ENCODE measurements around the gene KLHDC7B.
A peak's percentile ranks its signal among the peaks of the same experiment; 100 is the strongest.

Gene KLHDC7B

DNA sequence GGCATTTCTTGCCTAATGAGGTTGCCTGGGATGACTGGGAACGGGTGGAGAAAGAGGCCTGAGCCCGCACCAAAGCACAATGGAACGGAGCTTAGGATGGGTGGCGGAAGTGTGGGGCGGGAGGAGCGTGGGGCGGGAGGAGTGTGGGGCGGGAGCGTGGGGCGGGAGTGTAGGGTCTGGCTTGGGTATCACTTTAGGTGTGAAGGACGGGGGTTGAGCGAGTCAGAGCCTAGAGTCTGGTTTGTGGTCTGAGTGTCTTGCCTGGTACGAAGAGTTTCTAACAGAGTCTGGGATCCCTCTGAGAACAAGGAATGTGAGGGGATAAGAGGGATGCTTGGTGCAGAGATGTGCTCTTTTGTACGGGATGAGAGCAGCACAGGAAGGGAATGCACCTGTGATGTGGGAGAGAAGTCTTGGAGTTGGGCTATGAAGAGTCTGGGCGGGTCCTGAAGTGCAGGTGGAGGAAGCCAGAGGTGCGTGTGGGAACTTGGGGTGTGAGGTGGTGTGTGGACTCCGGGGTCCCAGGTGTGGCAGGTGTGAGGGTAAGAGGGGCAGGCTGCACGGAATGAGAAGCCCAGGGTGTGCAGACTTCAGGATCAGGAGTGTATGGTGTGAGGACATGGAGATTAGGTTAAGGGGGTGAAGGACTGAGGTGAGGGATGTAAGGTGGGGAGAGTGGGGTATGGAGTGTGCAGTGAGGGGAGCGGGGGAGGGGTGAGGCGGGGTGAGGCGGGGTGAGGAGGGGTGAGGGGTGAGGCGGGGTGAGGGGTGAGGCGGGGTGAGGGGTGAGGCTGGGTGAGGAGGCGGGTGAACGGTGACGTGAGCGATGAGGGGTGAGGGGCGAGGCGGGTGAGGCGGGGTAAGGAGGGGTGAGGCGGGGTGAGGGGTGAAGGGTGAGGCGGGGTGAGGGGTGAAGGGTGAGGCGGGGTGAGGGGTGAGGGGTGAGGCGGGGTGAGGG is 16.0 kb downstream of the KLHDC7B start:
- Mint-ChIP-seq H3K9me3 (no peaks in the 10 kb centered on the region), H3K4me3 (peak overlapping the region; percentile 66), H3K27me3 (no peaks in the 10 kb centered on the region), H3K27ac (peak overlapping the region; percentile 54), H3K4me1 (peaks cover 16% of the 10 kb centered on the region), H3K36me3 (no peaks in the 10 kb centered on the region)
- no peak for DNase-seq (ENCODE audit: low spot score in 2 of 2)
- no peak for ATAC-seq (ENCODE audit: low read depth)

DNA sequence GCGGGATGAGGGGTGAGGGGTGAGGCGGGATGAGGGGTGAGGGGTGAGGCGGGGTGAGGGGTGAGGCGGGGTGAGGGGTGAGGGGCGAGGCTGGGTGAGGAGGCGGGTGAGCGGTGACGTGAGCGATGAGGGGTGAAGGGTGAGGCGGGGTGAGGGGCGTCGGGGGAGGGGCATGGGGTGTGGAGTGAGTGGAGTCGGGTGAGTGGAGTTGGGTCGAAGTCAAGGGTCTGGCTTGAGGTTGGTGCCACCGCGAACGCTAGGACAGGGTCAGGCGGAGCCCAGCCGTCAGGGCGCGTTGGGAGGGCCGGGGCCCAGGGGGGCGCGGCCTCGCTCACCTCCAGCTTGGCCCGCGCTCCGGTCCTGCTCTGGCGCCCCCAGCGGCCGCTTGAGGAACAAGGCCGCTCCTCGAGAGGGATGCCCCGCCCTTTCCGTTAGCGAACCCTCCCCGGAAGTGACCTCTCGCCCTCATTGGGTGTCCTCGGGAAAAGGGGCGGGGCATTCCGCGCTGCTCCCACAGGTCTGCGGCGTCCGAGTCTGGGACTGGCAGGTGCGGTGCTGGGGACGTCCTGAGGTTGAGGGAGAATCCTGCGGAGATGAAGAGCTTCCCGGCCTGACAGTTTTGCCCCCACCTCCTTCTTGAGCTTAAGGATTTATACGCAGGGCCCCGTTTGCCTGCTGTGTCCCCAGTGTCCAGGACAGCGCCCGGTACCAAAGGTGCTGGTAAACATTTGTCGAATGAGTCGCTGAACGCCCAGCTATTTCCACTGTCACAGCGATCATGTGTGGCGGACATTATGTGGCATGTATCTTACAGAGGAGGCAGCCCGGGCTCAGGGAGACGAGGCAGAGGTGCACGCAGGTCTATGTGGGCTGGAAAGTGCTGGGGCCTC is 17.1 kb downstream of the KLHDC7B start, which contains the start of gene SYCE3:
TSS of gene SYCE3 (minus strand) at position 397 of the 890 bp plus-strand sequence. CDS start 6,514 bp downstream, outside the sequence.
- Mint-ChIP-seq H3K36me3 (no peaks in the 10 kb centered on the region), H3K4me3 (peak within 1 kb of the TSS; percentile 89), H3K27ac (peak within 1 kb of the TSS; percentile 85), H3K27me3 (no peaks in the 10 kb centered on the region), H3K4me1 (peaks cover 16% of the 10 kb centered on the region), H3K9me3 (no peaks in the 10 kb centered on the region)
- ATAC-seq (ENCODE audit: low read depth) (peak; percentile 90), DNase-seq (ENCODE audit: low spot score in 2 of 2) (peak; percentile 98)

DNA sequence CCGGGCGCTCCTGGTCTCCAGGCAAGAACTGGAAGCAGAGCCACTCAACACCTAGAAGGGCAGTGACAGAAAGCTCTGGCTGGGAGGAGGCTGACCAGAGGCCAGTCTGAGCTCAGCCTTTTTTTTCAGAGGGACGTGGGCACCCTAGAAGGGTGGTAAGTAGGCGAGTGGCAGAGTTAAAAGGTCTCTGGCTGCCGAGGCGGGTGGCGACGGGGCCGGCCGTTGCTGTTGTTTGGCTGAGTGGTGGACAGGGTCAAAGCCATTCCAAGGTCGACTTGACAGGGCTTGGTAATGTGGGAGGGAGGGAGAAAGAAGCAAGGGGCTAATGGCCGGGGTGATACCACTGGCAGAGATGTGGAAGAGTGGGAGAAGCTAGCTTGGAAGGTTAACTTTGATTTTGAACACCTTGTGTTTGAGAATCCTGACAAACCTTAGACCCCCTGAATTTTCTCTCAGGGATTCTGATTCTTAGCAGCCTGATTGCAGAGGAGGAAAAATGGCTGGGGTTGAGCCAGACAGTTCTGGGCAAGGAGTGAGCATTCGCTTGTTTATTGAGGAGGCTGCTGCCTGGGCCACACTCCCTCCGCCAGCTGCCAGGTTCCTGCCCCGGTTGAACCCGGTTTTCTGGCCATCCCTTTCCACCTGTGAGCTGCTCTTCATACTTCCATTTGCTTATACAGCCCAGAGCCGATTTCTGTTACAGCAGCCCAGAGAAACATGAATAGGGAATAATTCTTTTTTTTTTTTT is 17.9 kb downstream of the KLHDC7B start:
- Mint-ChIP-seq H3K4me3 (peak overlapping the region; percentile 89), H3K27ac (peak overlapping the region; percentile 85), H3K4me1 (peaks cover 16% of the 10 kb centered on the region), H3K9me3 (no peaks in the 10 kb centered on the region), H3K27me3 (no peaks in the 10 kb centered on the region), H3K36me3 (no peaks in the 10 kb centered on the region)
- no peak for ATAC-seq (ENCODE audit: low read depth)
- no peak for DNase-seq (ENCODE audit: low spot score in 2 of 2)

DNA sequence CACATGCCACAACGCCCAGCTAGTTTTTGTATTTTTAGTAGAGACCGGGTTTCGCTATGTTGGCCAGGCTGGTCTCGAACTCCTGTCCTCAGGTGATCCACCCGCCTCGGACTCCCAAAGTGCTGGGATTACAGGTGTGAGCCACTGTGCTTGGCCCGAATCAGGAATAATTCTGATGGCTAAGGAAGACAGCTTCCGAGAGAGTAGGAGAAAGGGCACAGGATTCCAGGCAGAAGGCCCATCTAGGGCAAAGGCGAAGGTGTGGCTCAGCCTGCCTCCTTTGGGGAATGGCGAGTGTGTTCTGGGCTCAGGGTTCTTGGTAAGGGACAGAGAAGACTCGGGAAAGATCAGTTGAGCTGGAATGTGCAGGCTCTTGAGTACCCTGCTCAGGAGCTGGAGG is 18.6 kb downstream of the KLHDC7B start:
- Mint-ChIP-seq H3K4me1 (peaks cover 16% of the 10 kb centered on the region), H3K27me3 (no peaks in the 10 kb centered on the region), H3K4me3 (no peak overlapping the region), H3K27ac (no peak overlapping the region), H3K36me3 (no peaks in the 10 kb centered on the region), H3K9me3 (no peaks in the 10 kb centered on the region)
- ATAC-seq (ENCODE audit: low read depth) (no peak), DNase-seq (ENCODE audit: low spot score in 2 of 2) (no peak)

DNA sequence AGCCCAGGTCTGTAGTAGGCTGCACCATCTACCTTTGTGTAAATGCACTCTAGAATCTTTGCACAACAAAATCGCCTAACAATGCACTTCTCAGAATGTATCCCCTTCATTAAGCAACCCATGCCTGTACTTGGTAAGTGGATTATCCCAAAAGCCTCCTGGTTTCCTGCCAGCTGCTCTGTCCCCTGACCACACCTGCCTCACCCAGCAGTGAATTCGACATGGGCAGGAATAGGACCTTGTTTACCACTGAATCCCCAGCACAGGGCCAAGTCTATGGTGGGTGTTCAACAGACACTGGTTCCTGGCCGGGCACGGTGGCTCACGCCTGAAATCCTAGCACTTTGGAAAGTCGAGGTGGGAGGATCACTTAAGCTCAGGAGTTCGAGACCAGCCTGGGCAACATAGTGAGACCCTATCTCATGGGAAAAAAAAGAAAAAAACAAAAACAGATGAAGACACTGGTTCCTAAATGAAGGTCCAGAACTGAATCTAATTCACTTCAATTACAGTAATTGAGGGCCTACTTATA is 22.1 kb downstream of the KLHDC7B start:
- Mint-ChIP-seq H3K36me3 (peaks cover 7% of the 10 kb centered on the region), H3K27me3 (no peaks in the 10 kb centered on the region), H3K4me1 (peaks cover 18% of the 10 kb centered on the region), H3K4me3 (no peak overlapping the region), H3K27ac (no peak overlapping the region), H3K9me3 (no peaks in the 10 kb centered on the region)
- no peak for DNase-seq (ENCODE audit: low spot score in 2 of 2)
- no peak for ATAC-seq (ENCODE audit: low read depth)

DNA sequence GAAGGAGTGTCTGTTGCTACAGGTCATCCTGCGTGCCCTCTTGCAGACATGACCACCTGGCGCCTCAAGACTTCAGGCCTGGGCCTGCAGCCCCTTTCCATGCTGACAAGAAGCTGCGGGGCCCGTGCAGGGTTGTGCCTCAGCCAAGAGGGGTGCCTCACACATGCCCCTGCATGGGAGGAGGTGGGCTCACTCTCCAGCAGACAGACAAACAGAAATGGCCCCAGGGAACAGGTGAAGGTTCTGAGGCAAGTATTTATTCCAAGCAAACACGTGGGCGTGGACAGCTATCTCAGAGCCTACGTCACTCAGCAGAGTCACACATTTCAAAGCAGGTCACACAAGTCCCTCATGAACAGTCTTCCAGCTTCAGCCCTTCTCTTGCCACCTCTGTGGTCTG is 22.9 kb downstream of the KLHDC7B start:
- no peak overlapping the region for H3K4me3 Mint-ChIP-seq
- H3K27ac Mint-ChIP-seq: no peak overlapping the region
- ATAC-seq (ENCODE audit: low read depth): no peak
- no peak for DNase-seq (ENCODE audit: low spot score in 2 of 2)
- peaks cover 11% of the 10 kb centered on the region for H3K4me1 Mint-ChIP-seq
- no peaks in the 10 kb centered on the region for H3K9me3 Mint-ChIP-seq
- no peaks in the 10 kb centered on the region for H3K27me3 Mint-ChIP-seq
- peaks cover 9% of the 10 kb centered on the region for H3K36me3 Mint-ChIP-seq

DNA sequence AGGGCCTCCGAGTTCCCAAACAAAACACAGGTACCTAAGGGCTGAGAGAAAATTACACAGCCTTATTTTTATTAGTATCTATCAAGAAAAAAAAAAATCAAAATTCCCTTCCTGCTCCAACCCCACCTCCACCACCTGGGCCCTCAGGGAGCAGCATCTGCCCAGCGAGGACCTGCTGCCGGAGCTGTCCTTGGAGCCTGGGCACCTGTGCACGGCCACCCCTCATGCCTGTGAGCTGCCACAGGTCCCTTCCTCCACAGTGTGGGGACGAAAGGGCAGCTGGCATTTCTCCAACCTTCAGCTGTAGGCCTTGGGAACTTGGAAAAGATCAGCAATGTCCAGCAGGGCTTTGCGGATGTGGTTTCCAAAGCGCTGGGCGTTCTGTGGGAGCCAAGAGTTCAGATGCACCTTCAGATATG is 23.4 kb downstream of the KLHDC7B start:
- Mint-ChIP-seq H3K4me1 (peaks cover 11% of the 10 kb centered on the region), H3K27me3 (no peaks in the 10 kb centered on the region), H3K9me3 (no peaks in the 10 kb centered on the region), H3K27ac (no peak overlapping the region), H3K4me3 (no peak overlapping the region), H3K36me3 (peaks cover 9% of the 10 kb centered on the region)
- no peak for DNase-seq (ENCODE audit: low spot score in 2 of 2)
- ATAC-seq (ENCODE audit: low read depth): no peak

DNA sequence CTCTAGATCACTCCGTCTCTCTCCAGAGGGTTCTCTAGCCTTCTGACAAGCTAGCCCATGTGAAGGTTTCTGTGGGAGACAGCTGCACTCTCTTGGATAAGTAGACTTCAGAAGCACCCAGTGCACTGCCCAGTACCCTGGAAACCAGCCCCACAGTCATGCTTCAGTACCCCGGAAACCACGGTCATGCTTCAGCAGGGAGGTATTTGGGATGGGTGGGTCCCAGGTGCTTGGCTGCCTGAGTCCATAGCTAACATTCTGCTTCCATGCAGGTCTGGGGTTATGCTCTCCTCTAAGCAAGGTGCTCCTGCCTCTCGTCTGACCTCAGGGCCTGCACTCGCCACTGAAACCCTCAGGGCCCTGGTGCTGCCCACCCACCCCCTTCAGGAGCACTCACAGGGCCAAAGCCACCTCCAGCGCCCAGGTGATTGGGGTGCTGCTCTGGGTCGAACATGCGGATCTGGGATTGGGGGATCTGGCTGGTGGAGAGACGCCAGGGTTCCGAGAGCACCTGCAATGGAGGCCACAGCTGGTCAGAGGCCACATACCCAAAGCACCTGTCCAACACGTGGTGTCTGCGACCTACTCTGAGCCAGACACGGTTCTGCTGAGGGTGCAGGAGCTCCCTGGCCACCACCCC is 24.3 kb downstream of the KLHDC7B start:
- DNase-seq (ENCODE audit: low spot score in 2 of 2): no peak
- H3K36me3 Mint-ChIP-seq: peaks cover 9% of the 10 kb centered on the region
- H3K9me3 Mint-ChIP-seq: no peaks in the 10 kb centered on the region

DNA sequence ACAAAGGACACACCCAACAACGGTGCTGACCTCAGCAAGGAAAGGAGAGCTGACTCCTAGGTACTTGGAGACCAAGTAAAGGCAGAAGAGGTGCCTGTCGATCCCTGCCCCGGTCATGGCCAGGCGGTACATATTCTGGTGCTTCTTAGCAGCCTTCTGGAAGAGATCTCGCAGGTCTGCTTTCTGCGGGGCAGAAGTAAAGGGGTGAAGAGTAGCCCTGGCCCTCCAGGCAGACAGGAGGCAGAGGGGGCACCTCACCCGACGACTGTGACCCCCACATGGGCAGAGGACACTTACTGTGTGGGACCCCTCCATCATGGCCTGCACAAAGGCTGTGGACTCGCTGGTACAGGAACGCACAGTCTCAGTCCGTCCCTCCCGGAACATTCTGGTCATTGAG is 25.2 kb downstream of the KLHDC7B start:
- ATAC-seq (ENCODE audit: low read depth) (no peak), DNase-seq (ENCODE audit: low spot score in 2 of 2) (no peak)
- no peaks in the 10 kb centered on the region for H3K27me3 Mint-ChIP-seq
- H3K4me3 Mint-ChIP-seq: no peak overlapping the region
- H3K4me1 Mint-ChIP-seq: peaks cover 11% of the 10 kb centered on the region
- no peak overlapping the region for H3K27ac Mint-ChIP-seq
- H3K36me3 Mint-ChIP-seq: peaks cover 11% of the 10 kb centered on the region
- H3K9me3 Mint-ChIP-seq: no peaks in the 10 kb centered on the region

More for the DNA sequence above, 24.3 kb downstream of the KLHDC7B start:
- ATAC-seq (ENCODE audit: low read depth): no peak
- Mint-ChIP-seq H3K27ac (no peak overlapping the region), H3K4me3 (no peak overlapping the region), H3K27me3 (no peaks in the 10 kb centered on the region), H3K4me1 (peaks cover 11% of the 10 kb centered on the region)

DNA sequence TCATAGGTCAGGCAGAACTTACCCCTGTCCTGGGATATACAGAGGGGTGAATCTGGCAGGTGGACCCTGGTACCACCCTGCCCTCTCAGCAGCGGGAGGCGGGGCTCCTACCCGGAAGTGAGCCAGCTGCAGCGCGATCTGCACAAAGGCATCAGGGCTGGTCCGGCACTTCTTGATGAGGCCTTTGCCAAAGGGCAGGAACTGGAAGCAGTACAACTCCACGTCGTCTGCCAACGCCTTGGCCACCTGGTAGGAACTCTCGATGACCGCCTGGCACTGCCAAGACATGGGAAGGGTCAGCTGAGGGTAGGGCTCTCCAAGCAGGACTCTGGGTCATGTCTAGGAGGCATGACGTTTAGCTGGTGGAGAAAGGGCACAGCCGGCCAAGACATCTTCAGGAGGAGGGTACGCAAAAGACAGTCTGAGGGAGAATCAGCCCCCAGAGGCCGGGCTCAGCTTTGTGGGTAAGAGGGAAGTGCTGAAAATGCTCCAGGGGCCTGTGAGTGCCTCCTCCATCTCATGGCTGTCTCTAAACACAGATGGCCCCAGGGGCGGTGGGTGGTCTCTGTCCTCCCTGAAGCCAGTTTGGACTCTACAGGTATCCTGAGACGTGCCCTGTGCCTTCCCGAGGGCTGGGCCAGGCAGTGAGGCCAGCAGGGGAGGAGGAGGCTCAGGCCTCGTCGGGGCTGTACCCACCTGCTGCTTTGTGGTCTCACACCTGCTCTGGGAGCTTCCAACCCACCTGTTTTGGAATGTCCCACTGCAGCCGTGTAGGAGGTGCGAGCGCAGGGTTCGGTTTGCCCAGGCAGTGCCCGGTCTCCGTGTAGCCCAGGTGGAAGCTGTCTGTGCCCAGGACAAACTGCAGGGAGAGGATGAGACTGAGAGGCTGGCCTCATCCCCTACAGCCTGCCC is 25.8 kb downstream of the KLHDC7B start:
- Mint-ChIP-seq H3K4me3 (no peak overlapping the region), H3K27ac (no peak overlapping the region), H3K4me1 (peaks cover 11% of the 10 kb centered on the region), H3K27me3 (no peaks in the 10 kb centered on the region), H3K9me3 (no peaks in the 10 kb centered on the region), H3K36me3 (peaks cover 11% of the 10 kb centered on the region)
- DNase-seq (ENCODE audit: low spot score in 2 of 2) (no peak), ATAC-seq (ENCODE audit: low read depth) (no peak)

DNA sequence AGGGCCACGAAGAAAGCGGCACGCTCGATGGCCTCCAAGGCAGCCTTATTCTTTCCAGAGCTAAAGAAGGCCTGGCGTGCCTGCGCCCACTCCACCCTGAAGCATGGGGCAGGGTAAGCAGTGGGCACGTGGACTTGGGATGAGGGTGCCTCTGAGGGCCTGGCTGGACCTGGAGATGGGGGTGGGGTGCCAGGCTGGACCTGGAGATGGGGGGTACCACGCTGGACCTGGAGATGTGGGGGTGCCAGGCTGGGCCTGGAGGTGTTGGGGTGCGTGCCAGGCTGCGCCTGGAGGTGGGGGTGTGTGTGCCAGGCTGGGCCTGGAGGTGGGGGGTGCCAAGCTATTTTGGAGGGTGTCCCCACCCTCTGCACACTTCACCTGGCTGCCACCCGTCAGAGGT is 27.3 kb downstream of the KLHDC7B start:
- Mint-ChIP-seq H3K9me3 (no peaks in the 10 kb centered on the region), H3K4me1 (peaks cover 13% of the 10 kb centered on the region), H3K4me3 (no peak overlapping the region), H3K36me3 (peaks cover 12% of the 10 kb centered on the region), H3K27ac (no peak overlapping the region), H3K27me3 (no peaks in the 10 kb centered on the region)
- DNase-seq (ENCODE audit: low spot score in 2 of 2) (no peak), ATAC-seq (ENCODE audit: low read depth) (no peak)
